GM10847 (cell line): Measurements from ENCODE around the gene ULK1.

Source experiments
- POLR2A ChIP-seq: IDR thresholded peaks from 2 replicates; pipeline ENCODE4 v1.6.1; 2011; ENCODE audit not compliant: insufficient read length; ENCODE audit errors: extremely low read depth

ULK1 gene

GRCh38 chr12:131930510-131930909 is 36.1 kb downstream of the ULK1 start:
- no peak for TF ChIP-seq POLR2A

GRCh38 chr12:131933387-131933786 is 39.0 kb downstream of the ULK1 start:
- no peak for TF ChIP-seq POLR2A

- no peak for TF ChIP-seq POLR2A
These were observed 40.1 kb downstream of the ULK1 start for GRCh38 chr12:131934535-131934934.

- TF ChIP-seq POLR2A, result no peak
These were observed 43.7 kb downstream of the ULK1 start for GRCh38 chr12:131938082-131938481.

GRCh38 chr12:131939007-131939406 is 44.6 kb downstream of the ULK1 start:
- TF ChIP-seq POLR2A, result no peak

- TF ChIP-seq POLR2A, result no peak
These were observed 45.7 kb downstream of the ULK1 start for GRCh38 chr12:131940141-131940547.

- no peak for TF ChIP-seq POLR2A
These were observed 46.9 kb downstream of the ULK1 start for GRCh38 chr12:131941116-131941986.

- TF ChIP-seq POLR2A, result no peak
These were observed 47.5 kb downstream of the ULK1 start for GRCh38 chr12:131941987-131942341.

GRCh38 chr12:131942671-131943070 is 48.2 kb downstream of the ULK1 start:
- TF ChIP-seq POLR2A, result no peak

- no peak for TF ChIP-seq POLR2A
These were observed 49.0 kb downstream of the ULK1 start for GRCh38 chr12:131943389-131943788.

- TF ChIP-seq POLR2A, result no peak
These were observed 49.5 kb downstream of the ULK1 start for GRCh38 chr12:131943876-131944275.

- TF ChIP-seq POLR2A, result no peak
These were observed 50.3 kb downstream of the ULK1 start for GRCh38 chr12:131944601-131945251.

GRCh38 chr12:131946757-131947156 is 52.3 kb downstream of the ULK1 start:
- no peak for TF ChIP-seq POLR2A

GRCh38 chr12:131947482-131948027 is 53.1 kb downstream of the ULK1 start:
- TF ChIP-seq POLR2A, result no peak

- TF ChIP-seq POLR2A, result no peak
These were observed 53.8 kb downstream of the ULK1 start for GRCh38 chr12:131948166-131948712.
